Panc1 (cell line): ENCODE results near the gene LMOD1. TPM values are rescaled to one million over a fixed set of nuclear protein-coding genes. Genes with fewer than 3 reads are reported as not detected.

Experiments
- ATAC-seq: fragments of 200-7000 bp; cut with Tn5 transposase; 2 replicates; pipeline ENCODE4 v1.9.1; 2020; ENCODE audit warnings: mild to moderate bottlenecking, moderate library complexity
- BruUV-seq: library from RNA; stranded (reverse); fragments of 400-500 nt; replicated peaks from 2 replicates; lab custom pipeline; 2021; lab: Mats Ljungman, UMichigan
- CTCF ChIA-PET: fragments of 300-600 bp; sonication (Branson Sonifier 250); formaldehyde crosslinking; loops from one replicate; lab custom pipeline; 2022; ENCODE audit warnings: antibody characterized with exemption; lab: Charles Lee
- POLR2A ChIA-PET: fragments of 300-600 bp; sonication (Branson Sonifier 250); formaldehyde crosslinking; loops from one replicate; lab custom pipeline; 2022; ENCODE audit warnings: antibody characterized with exemption; lab: Charles Lee
- DNase-seq: peaks from one replicate; pipeline ENCODE4 v3.0.0-alpha.2; 2010; ENCODE audit warnings: low read depth, low spot score
- H3K27ac ChIP-seq: 2 replicates; pipeline ENCODE4 v1.5.1; 2011; ENCODE audit warnings: mild to moderate bottlenecking, low read length, inconsistent platforms
- H3K27me3 ChIP-seq: fragments of 200-500 bp; sonication (Bioruptor generic); 2 replicates; pipeline ENCODE4 v1.6.0; 2014; ENCODE audit warnings: low read length, inconsistent platforms; ENCODE audit not compliant: control insufficient read depth, insufficient read depth
- H3K36me3 ChIP-seq: fragments of 200-500 bp; sonication (Bioruptor generic); 2 replicates; pipeline ENCODE4 v1.5.1; 2014; ENCODE audit warnings: inconsistent platforms, mild to moderate bottlenecking, low read length, moderate library complexity; ENCODE audit not compliant: control insufficient read depth, insufficient read depth
- H3K4me1 ChIP-seq: 2 replicates; pipeline ENCODE4 v1.5.1; 2011; ENCODE audit warnings: inconsistent platforms, mild to moderate bottlenecking, low read length, moderate library complexity; ENCODE audit not compliant: control insufficient read depth, insufficient read depth
- H3K4me3 ChIP-seq, 2 experiments: 2 replicates each; pipeline ENCODE4 v1.5.1; 2011 to 2012; ENCODE audit warnings: low read depth in 2 of 2, low read length in 2 of 2, mild to moderate bottlenecking in 2 of 2, inconsistent platforms in 1 of 2, moderate library complexity in 1 of 2
- H3K9me3 ChIP-seq: fragments of 200-500 bp; sonication (Bioruptor generic); 2 replicates; pipeline ENCODE4 v1.5.1; 2014; ENCODE audit warnings: low read depth, mild to moderate bottlenecking, inconsistent platforms, low read length, moderate library complexity; ENCODE audit not compliant: control insufficient read depth, insufficient read depth
- CTCF ChIP-seq: fragments of 450-650 bp; IDR thresholded peaks from 2 replicates; pipeline ENCODE4 v1.5.1; 2017; ENCODE audit warnings: mild to moderate bottlenecking
- POLR2AphosphoS5 ChIP-seq: IDR thresholded peaks from 2 replicates; pipeline ENCODE4 v1.6.1; 2012; ENCODE audit warnings: mild to moderate bottlenecking, low read depth, low read length, moderate library complexity
- SIN3A ChIP-seq: IDR thresholded peaks from 2 replicates; pipeline ENCODE4 v1.6.1; 2012; ENCODE audit warnings: low read depth, mild to moderate bottlenecking, low read length, moderate library complexity, borderline replicate concordance; ENCODE audit not compliant: insufficient read depth
- TCF7L2 ChIP-seq: IDR thresholded peaks from 2 replicates; pipeline ENCODE4 v1.6.1; 2011; ENCODE audit warnings: mild to moderate bottlenecking, low read depth, low read length, inconsistent platforms
- in situ Hi-C: cut with HindIII; loops from 2 replicates; pipeline ENCODE4 v1.10.0; 2016; ENCODE audit warnings: low sequenced_read_pairs, low pct_unique_long_range_greater_than_20kb
- intact Hi-C: fragments of 100-400 bp; cut with micrococcal nuclease; formaldehyde crosslinking; loops from one replicate; pipeline ENCODE4 v1.10.0; 2022; ENCODE audit not compliant: unreplicated experiment
- total RNA-seq: library from RNA; stranded (reverse); gene quantifications from one replicate; pipeline ENCODE4 v1.2.1, GENCODE V29; 2021; ENCODE audit not compliant: unreplicated experiment
- TF ChIP-seq, protein P1 (sequence below), 2 experiments: IDR thresholded peaks; 2 replicates each; pipeline ENCODE4 v1.6.1; 2011 to 2012; ENCODE audit warnings: low read depth in 2 of 2, control low read depth in 1 of 2, low read length in 1 of 2, mild to moderate bottlenecking in 1 of 2, moderate library complexity in 1 of 2; ENCODE audit not compliant: insufficient read depth in 1 of 2

LMOD1 gene
- total RNA-seq, 1 experiment from 2014 or later: 0.13 TPM

- TF ChIP-seq, protein P1, sequence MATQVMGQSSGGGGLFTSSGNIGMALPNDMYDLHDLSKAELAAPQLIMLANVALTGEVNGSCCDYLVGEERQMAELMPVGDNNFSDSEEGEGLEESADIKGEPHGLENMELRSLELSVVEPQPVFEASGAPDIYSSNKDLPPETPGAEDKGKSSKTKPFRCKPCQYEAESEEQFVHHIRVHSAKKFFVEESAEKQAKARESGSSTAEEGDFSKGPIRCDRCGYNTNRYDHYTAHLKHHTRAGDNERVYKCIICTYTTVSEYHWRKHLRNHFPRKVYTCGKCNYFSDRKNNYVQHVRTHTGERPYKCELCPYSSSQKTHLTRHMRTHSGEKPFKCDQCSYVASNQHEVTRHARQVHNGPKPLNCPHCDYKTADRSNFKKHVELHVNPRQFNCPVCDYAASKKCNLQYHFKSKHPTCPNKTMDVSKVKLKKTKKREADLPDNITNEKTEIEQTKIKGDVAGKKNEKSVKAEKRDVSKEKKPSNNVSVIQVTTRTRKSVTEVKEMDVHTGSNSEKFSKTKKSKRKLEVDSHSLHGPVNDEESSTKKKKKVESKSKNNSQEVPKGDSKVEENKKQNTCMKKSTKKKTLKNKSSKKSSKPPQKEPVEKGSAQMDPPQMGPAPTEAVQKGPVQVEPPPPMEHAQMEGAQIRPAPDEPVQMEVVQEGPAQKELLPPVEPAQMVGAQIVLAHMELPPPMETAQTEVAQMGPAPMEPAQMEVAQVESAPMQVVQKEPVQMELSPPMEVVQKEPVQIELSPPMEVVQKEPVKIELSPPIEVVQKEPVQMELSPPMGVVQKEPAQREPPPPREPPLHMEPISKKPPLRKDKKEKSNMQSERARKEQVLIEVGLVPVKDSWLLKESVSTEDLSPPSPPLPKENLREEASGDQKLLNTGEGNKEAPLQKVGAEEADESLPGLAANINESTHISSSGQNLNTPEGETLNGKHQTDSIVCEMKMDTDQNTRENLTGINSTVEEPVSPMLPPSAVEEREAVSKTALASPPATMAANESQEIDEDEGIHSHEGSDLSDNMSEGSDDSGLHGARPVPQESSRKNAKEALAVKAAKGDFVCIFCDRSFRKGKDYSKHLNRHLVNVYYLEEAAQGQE (IDR thresholded peaks at IDR 0.05; ENCODE audit: insufficient read depth in 1 of 2, low read depth in 2 of 2, low read length in 1 of 2): no peak
- TF ChIP-seq SIN3A: no peak
- no peak for TF ChIP-seq CTCF
- TF ChIP-seq TCF7L2: no peak
- TF ChIP-seq POLR2AphosphoS5: no peak
- ATAC-seq (no peak), DNase-seq (no peak)
- no peaks in the 10 kb centered on the region for H3K36me3 ChIP-seq
- no peak overlapping the region for H3K27ac ChIP-seq
- H3K4me3 ChIP-seq: no peak overlapping the region
- ChIA-PET CTCF (interaction anchor here (0.6 to 0.9 kb wide), 3 partner anchors 10 to 55 kb away, joined by 3 to 6 read pairs (median 3); no protein-coding TSS in a partner anchor), POLR2A (no interaction called here)
- no peaks in the 10 kb centered on the region for H3K27me3 ChIP-seq
- BruUV-seq: no TSS peak
- in situ Hi-C loops: no loop called here
- peaks cover 8% of the 10 kb centered on the region; the same call in 1 of the 2 replicates for H3K4me1 ChIP-seq
- H3K9me3 ChIP-seq: no peaks in the 10 kb centered on the region
- intact Hi-C loops: no loop called here
These were observed 52.9 kb downstream of the LMOD1 start for GRCh38 chr1:201893431-201893830.

DNA sequence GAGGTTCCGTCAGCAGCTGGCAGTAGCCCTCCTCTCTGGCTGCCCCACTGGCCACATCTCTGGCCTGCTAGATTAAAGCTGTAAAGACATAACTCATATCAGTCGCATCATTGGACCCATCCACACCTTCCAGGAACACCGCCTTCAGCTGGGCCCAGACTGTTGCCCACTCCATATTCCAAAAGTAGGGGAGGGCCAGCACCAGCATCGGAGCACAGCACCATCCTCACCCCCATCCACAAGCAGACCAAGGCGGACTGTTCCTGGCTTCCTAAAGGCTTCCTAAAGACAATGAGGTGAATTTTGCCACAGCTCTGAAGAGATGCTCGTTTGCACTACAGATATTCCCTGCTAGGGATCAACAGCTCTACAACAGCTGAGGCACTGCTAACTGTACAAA lies 54.1 kb downstream of the LMOD1 start:
- no peak for ATAC-seq
- Histone ChIP-seq H3K4me1 (peaks cover 13% of the 10 kb centered on the region), H3K27ac (no peak overlapping the region), H3K36me3 (no peaks in the 10 kb centered on the region), H3K4me3 (no peak overlapping the region), H3K27me3 (no peaks in the 10 kb centered on the region), H3K9me3 (no peaks in the 10 kb centered on the region)
- POLR2A ChIA-PET: interaction anchor here (0.6 kb wide), 1 partner anchor 10 kb away, joined by 3 read pairs; no protein-coding TSS in a partner anchor
- no peak for DNase-seq
- BruUV-seq: no TSS peak
- in situ Hi-C loops (no loop called here), intact Hi-C loops (no loop called here)
- TF ChIP-seq, protein P1 (IDR thresholded peaks at IDR 0.05; ENCODE audit: insufficient read depth in 1 of 2, low read depth in 2 of 2, low read length in 1 of 2): no peak
- TF ChIP-seq CTCF (no peak), POLR2AphosphoS5 (no peak), SIN3A (no peak), TCF7L2 (no peak)
- CTCF ChIA-PET: interaction anchor here (0.7 to 0.8 kb wide), 2 partner anchors 15 to 213 kb away, joined by 3 read pairs; no protein-coding TSS in a partner anchor
